HG02973 (cell line): ENCODE data around the gene DHX15.

Experiments
- ATAC-seq: cut with Tn5 transposase; IDR thresholded peaks from one replicate; pipeline ENCODE4 v1.9.1; 2021; ENCODE audit warnings: moderate library complexity; ENCODE audit not compliant: unreplicated experiment

DHX15 gene

DNA sequence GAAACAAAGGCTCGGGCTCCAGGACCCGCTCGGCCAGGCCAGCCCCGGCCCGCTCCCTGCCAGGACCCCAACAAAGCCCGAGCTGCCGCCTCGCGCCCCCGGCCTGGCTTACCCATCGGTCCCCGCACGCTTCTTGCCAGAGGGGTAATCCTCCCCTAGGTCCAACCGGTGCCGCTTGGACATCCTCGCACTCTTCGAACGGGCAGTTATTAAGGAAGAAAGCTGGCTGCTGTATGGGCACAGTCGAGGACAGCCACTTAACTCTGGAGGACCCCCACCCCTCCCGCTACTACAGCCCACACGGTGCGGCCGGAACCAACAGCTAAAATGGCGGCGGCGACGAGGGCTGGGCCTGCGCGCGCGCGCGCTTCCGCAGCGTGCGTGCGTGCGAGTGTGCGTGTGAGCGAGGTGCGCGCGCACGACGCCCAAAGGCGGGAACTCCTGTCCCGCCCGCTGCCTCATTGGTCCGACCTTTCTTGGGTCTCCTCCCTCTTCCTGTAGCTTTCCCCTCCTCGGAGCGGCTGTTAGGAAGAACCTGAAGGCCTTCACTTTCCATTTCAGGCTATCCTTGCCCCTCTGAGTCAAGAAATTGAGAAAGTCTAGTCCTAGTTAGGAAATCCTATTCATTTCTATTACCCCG lies at the start of gene DHX15:
TSS of gene DHX15 (minus strand) at position 344 of the 640 bp plus-strand sequence. CDS start at position 183, 161 bp downstream.
- ATAC-seq, result peak; percentile 81

DNA sequence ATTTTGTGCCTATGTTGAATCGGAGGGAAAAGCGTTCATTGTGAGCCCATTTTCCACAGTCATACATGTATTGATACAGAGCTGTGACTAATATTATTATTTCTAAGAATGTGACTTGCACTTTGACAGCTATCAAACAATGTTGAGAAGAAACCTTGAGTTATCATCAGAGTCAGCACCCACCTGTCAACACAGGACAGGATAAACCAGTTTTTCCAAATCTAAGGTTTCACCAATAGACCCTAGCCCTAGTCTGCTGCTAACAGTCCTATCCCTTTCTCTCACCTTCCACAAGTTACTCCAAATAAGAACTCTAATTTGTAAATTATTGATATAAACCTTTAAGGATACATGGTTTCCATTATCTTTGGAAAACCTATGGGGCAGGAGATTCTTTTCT lies 47.7 kb upstream of the DHX15 start:
- ATAC-seq, result no peak

DNA sequence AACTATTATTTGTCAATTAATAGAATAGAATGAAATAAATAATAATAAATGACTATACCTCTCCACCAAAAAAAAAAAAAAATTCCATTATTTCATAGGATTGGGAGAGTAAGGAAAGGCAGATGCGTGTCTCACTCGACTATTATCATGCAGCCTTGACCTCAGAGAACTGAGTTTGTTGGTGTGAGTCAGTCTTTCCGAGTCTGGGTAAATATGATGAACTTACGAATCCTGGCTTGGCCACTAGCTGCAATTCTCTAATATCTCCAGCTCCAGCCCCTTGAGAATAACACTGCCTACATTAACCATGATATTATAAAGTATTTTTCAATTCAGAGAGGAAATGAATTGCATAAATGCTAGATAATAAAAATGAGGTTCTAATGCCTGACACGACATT lies 46.6 kb upstream of the DHX15 start:
- ATAC-seq, result no peak

DNA sequence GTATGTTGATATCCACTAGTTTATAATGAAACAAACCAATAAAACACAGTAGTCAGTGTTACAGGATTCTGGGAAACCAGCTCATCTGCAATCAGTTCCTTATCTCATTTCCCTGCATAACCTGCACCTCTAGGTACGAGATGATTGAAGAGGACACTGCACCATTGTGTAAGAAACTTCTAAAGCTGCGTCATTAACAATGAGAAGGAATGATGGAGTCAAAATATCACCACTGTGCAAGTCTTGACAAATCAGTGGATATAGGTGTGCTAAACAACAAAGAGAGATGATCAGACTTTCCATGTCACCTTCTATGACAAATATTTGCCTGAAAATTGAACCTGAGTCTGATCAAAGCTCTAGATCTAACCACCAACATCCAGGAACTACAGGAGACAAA lies 40.7 kb upstream of the DHX15 start:
- no peak for ATAC-seq

DNA sequence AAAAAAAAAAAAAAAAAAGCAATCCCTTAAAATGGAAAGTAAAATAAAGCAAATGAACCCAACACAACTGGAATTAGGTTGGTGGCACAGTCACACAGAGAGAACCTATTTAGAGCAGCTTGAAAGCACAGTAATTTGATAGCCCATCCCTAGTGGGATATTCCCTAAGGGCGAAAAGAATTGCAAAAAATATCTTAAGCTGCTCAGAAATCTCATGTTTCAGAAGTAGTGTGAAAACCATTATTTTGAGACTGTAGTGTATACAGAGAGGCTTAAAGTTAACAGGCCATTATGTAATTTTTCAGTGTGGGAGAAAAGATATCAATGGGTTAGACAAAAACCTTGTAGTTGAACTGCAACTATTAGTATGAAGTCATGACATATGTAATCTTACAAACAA lies 40.0 kb upstream of the DHX15 start:
- no peak for ATAC-seq

DNA sequence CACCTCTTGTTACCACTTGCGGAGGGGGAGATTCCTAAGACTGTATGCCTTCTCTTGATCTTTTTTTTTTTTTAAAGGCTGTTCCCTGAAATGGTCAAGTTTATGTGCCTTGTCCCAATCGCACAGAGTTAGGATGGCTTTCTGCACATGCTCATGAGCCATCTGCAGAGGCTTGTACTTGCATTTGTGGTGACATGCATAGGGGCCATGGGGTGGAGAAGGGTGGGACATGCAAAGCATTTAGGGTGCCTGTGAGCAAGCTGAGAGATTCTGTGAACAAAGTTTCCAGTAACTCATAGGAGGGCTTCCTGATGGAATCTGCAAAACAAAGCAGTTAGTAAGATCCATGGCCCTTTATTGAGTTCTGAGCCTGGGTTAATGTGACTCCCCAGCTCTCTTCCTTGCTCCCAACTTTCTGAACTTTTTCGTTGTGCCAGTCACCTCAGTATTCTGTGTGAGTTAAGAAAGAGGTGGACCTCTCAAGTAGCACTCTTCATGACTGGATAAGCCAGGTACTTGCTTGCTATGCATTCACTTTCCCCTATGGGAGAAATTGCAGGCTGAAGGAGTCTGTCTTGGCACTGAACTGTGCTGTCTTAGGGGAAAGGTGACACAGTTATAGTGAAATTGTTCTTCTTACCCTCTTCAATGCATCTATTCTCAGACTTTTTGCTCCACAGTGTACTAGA lies 37.9 kb upstream of the DHX15 start:
- no peak for ATAC-seq

DNA sequence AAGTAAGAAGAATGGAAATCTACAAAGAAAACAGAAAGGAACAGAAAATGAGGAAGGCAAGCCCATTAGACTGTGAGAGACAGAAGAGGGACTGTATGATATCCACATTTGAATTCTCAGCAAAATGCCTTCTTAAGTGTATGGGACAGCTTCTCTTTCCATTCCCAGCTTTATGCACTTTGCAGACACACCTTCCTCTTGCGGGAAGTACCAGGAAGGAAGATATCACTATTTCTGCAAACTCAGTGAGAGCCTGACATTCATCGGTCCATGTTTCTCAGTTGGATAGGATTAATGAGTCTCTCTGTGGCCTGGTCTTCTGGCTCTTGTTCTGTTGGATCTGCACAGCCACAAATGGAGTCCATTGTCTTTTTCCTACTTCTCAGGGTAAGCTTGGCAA lies 31.6 kb upstream of the DHX15 start:
- ATAC-seq, result no peak

DNA sequence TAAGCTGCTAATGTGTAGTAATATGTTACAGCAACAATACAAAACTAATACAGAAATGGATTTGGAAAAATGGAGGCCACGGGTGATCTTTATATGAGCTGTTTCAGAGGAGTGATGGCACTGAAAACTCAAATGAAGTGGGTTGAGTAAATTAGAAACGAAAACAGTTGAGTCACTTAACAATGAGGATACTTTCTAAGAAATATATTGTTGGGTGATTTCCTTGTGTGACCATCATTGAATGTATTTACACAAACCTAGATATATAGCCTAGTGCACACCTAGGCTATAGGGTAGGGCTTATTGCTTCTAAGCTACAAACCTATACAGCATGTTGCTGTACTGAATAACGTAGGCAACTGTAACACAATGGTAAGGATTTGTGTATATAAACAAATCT lies 30.5 kb upstream of the DHX15 start:
- no peak for ATAC-seq

DNA sequence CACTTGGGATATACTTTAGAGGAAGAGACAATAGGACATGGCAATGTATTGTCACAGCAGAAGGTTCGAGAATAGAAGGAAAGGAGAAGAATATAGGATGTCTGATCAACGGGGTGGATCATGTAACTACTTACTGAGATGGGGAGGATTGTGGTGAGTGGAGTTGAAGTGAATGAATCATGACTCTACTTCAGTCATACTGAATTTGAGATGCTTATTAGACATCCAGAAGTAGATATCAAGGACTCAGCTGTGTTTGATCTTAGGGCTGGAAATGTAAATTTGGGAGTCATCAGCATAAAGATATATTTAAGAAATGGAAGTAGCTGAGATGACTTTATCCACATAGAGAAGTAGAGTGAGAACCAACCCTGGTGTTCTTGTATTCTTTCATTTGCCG lies 29.1 kb upstream of the DHX15 start:
- ATAC-seq, result no peak

DNA sequence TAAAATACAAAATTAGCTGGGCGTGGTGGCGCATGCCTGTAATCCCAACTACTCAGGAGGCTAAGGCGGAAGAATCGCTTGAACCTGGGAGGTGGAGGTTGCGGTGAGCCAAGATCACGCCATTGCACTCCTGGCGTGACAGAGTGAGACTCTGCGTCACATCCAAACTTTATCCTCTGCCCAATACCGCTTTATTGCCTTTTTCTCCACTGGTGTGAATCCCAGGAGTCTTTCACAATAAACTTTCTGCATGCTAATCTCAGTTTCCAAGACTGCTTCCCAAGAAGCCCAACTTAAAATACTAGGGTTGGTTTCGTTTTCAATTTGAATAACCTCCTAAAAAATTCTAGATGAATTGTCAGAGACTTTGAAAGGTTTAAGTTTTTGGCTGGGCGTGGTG lies 27.2 kb upstream of the DHX15 start:
- no peak for ATAC-seq

DNA sequence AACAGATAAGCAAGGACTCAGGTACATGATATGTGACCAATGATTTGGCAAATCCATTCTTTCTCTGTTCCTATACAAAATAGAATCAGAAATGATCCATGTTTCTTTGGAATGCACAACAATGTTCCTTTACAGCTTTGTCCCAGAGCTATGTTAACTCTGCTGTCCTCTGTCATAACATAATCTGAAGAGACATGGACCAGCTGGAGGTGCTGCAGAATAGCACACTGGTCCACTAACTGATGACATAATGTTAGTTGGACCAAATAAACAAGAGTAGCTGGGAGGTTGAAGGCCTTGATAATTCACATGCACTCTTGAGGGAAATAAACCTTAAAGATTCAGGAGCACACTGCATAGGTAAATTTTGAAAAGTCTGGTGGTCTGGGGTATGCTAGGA lies 23.0 kb upstream of the DHX15 start:
- ATAC-seq, result no peak

DNA sequence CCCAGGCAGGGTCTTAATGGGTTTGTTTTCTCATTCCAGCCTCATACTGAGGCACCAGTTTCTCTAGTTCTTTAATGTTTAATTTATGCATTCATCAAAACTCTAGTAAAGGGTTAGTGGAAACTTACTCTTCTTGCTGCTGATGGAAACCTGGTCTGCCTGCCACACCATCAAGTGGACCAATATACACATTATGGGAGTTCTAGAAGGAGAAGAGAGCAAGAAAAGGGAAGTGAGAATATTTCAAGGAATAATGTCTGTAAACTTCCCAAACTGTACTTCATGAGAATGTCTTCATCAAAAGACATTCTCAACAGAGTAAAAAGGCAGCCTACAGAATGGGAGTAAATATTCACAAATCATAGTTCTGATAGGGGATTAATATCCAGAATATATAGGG lies 20.9 kb upstream of the DHX15 start:
- ATAC-seq, result no peak

DNA sequence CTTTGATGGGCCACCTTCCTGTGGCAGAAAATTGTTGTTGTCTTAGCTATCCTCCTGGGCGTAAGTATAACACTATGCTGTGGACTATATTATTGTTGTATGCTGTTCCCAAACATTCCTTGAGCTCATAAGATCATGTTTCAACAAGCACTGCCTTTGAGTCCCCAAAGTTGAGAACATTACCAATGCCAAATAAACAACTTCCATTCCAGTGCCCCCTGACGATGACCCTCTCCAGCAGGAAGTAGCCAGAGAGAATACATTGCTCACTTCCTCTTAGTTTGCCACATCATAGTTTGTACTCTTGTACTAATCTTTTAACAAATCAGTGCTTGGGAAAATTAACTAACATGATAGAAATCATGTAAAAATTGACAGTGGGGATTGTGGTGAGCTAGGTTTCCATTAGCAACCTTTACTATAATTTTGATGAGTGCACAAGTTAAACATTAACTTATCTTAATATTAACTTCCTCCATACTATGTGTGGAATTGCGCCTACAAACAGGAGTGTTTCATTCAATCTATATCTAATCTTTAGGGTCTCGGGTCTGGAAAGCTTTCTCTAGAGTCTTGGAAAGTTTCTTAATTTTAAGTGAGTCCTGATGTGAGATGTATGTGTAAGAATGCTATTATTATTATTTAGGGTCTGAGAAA lies 20.3 kb upstream of the DHX15 start:
- ATAC-seq, result no peak

DNA sequence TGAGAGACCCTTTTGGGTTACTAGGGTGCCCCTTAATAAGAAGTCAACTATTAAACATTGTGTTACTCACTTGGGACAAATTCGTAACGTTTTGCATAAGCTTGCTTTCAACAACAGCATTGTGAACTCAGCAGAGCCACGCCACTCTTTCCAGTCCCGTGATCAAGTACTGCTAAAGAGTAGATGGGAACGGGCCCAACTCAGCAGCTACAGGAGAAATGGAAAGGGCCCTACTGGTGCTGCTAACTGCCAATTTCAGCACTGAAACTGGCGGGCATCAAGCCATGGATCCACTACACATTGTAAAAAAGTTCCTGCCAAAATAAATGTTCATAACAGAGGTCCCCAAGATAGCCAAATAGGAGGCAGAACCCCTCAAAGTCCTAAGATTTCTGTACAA lies 19.0 kb upstream of the DHX15 start:
- ATAC-seq, result no peak

DNA sequence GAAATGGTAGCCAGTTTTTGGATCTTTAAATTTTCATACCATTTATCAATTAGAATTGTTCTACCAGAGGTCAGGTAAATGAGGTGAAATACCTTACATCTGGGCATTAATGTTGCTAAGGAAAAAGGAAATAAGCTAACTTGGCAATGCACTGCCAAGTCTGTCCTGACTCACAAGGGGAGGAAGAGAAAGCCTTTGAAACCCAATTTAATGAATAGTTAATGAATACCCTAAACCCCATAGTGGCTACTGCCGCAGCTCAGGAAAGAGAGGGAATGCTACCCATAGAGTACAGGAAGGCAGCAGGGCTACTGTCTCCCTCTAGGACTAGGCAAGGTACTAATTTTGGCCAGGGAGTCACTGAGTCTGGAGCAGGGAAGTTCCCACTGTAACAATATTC lies 16.8 kb upstream of the DHX15 start:
- ATAC-seq, result no peak

DNA sequence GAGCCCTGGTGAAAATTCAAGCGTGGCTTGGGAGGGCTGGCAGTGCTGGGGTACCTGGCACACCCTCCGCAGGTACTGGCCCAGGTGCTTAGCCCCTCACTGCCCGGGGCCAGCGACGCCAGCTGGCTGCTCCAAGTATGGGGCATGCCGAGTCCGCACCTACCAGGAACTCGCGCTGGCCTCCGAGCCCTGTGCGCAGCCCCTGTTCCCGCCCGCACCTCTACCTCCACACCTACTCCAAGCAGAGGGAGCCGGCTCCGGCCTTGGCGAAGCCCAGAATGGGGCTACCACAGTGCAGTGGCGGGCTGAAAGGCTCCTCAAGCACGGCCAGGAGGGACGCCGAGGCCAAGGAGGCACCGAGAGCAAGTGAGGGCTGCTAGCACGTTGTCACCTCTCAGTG lies 14.9 kb upstream of the DHX15 start:
- ATAC-seq, result no peak

DNA sequence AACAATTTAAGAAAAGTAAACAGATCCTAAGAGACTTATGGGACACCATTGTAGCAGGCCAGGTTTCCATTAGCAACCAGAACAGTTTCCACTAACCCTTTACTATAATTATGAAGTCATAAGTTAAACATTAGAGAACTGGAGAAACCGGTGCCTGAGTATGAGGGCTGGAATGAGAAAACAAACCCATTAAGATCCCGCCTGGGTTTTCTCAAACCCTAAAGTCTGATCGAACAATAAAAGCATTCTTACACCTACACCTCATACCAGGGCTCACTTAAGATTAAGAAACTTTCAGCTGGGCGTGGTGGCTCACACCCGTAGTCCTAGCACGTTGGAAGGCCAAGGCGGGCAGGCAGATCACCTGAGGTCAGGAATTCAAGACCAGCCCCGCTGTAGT lies 13.7 kb upstream of the DHX15 start:
- no peak for ATAC-seq

DNA sequence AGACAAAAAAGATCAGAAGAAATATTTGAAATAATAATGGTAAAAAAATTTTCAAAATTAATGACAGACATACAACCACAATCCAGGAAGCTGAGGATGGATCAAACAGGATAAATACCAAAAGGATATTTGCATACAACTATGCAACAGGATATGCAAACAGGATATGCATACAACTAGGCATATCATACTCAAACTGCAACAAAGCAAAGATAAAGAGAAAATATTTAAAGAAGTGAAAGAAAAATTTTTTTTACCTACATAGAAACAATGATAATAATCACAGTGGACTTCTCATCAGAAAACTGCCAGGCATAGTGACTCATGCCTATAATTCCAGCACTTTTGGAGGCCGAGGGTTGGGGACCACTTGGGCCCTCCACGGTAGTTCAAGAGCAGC lies 11.3 kb upstream of the DHX15 start:
- ATAC-seq, result no peak

DNA sequence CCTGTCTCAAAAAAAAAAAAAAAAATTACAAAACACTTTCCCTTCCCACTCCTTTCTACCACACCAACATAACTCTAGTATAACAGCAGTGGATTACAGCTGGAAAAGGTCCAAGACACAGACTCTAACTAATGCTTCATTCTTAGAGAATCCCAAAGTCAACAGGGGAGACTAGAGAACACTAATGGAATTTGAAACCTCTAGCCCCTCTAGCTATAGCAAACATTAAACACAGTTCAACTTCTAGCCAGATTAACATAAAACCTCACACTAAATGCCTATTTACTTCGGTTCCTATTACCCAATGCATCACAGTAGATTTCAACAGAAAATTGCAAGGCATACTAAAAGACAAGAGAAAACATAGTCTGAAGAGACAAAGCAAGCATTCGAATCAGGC lies 10.5 kb upstream of the DHX15 start:
- ATAC-seq, result no peak

DNA sequence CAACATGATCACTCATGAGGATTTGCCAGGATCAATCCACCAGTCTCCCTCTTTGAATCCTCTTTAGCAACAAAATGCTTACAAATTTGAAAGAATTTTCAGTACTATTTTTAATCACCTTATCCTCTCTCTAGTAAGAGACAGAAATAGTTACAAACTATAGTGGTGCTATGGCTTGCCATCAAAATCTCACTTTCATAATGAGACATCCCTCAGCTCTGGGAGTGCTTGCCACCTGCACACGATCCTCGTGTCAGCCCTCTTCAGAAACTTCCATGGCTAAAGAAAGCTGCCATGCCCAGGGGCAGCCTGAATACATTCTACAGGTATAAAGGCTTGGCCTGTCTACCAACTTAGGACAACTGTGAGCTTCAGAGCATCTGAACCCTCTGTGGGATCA lies 5.1 kb upstream of the DHX15 start:
- ATAC-seq, result peak; percentile 37

DNA sequence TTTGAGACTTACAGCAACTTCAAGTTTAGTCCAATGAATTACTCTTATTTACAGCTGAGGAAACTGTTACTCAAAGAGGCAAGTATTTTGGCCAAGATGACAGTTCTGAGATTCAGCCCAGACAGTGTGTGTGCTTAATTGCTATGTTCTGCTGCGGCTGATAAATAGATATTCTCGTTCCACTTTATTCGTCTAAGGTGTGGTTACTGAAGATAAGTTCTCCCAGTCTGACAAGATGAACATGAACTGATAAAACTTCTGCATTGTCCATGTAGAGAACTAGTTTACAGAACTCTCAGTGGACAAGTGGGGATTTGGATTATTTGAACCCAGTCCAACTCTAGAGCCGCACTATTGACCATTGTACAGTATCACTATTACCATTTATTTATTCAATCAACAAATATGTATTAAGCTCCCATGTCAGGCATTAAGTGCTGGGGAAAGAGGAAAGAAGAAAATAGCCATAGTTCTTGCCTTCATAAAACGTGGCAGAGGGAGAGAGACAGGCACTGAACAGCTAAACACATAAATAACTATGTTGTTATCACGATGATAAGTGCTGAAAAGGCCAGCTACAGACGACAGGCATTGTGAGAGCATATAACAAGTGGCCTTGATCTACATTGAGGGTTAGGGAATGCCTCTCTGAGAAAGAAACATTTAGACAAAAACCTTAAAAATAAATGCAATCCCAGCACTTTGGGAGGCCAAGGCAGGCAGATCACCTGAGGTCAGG lies 4.0 kb upstream of the DHX15 start:
- no peak for ATAC-seq
